GM15510 (cell line): ENCODE data around the gene MAP3K10.

ENCODE experiments used
- POLR2A ChIP-seq: IDR thresholded peaks from 3 replicates; pipeline ENCODE4 v1.6.1; 2011; ENCODE audit warnings: borderline replicate concordance; ENCODE audit not compliant: insufficient read length; ENCODE audit errors: extremely low read depth

MAP3K10 gene

GRCh38 chr19:40213882-40214570 is 22.8 kb downstream of the MAP3K10 start:
- no peak for TF ChIP-seq POLR2A

GRCh38 chr19:40214936-40215335 is 23.7 kb downstream of the MAP3K10 start:
- no peak for TF ChIP-seq POLR2A

- TF ChIP-seq POLR2A: no peak
Measured at GRCh38 chr19:40216013-40216776, 25.0 kb downstream of the MAP3K10 start.

- TF ChIP-seq POLR2A: no peak
Measured at GRCh38 chr19:40216777-40217026, 25.5 kb downstream of the MAP3K10 start.

- no peak for TF ChIP-seq POLR2A
Measured at GRCh38 chr19:40217027-40217810, 26.0 kb downstream of the MAP3K10 start.

- TF ChIP-seq POLR2A: no peak
Measured at GRCh38 chr19:40217934-40218890, 27.0 kb downstream of the MAP3K10 start, which contains the start of gene TTC9B. TSS of gene TTC9B (minus strand) at chr19:40218384. CDS start at chr19:40218381, 3 bp downstream.

GRCh38 chr19:40219721-40220276 is 28.6 kb downstream of the MAP3K10 start:
- no peak for TF ChIP-seq POLR2A

GRCh38 chr19:40220674-40221073 is 29.4 kb downstream of the MAP3K10 start:
- TF ChIP-seq POLR2A: no peak

GRCh38 chr19:40221858-40222619 is 30.8 kb downstream of the MAP3K10 start:
- TF ChIP-seq POLR2A: no peak

GRCh38 chr19:40223135-40223822 is 32.1 kb downstream of the MAP3K10 start:
- TF ChIP-seq POLR2A: no peak

- no peak for TF ChIP-seq POLR2A
Measured at GRCh38 chr19:40224342-40225150, 33.3 kb downstream of the MAP3K10 start.
